ENCODE measurements around the gene MS4A6E. TPM values are rescaled to one million over a fixed set of nuclear protein-coding genes. Genes with fewer than 3 reads are reported as not detected.

Gene MS4A6E
- total and polyA plus RNA-seq, 2 experiments from 2014 or later, result not detected

GRCh38 chr11:60371386-60371785 lies 44.3 kb downstream of the MS4A6E start (continued):
- TF ChIP-seq JUNB (IDR thresholded peaks at IDR 0.05; ENCODE audit: unreplicated experiment) (no peak), ZNF331 (CRISPR knock-in tag; IDR thresholded peaks at IDR 0.05; ENCODE audit: low read depth) (no peak), CREB1 (CRISPR knock-in tag; IDR thresholded peaks at IDR 0.05; ENCODE audit: low read depth) (no peak), ZNF114 (CRISPR knock-in tag; IDR thresholded peaks at IDR 0.05) (no peak), STAT1 (IDR thresholded peaks at IDR 0.05; ENCODE audit: unreplicated experiment) (no peak), EZH2phosphoT487 (IDR thresholded peaks at IDR 0.05; ENCODE audit: unreplicated experiment) (no peak), POLR2AphosphoS5 (IDR thresholded peaks at IDR 0.05; ENCODE audit: low read depth) (no peak), ETS1 (IDR thresholded peaks at IDR 0.05) (no peak)

GRCh38 chr11:60371854-60372253 lies 44.8 kb downstream of the MS4A6E start:
- TF ChIP-seq EZH2 (IDR thresholded peaks at IDR 0.05; ENCODE audit: low read depth, unreplicated experiment), result no peak
- TF ChIP-seq, protein P1, sequence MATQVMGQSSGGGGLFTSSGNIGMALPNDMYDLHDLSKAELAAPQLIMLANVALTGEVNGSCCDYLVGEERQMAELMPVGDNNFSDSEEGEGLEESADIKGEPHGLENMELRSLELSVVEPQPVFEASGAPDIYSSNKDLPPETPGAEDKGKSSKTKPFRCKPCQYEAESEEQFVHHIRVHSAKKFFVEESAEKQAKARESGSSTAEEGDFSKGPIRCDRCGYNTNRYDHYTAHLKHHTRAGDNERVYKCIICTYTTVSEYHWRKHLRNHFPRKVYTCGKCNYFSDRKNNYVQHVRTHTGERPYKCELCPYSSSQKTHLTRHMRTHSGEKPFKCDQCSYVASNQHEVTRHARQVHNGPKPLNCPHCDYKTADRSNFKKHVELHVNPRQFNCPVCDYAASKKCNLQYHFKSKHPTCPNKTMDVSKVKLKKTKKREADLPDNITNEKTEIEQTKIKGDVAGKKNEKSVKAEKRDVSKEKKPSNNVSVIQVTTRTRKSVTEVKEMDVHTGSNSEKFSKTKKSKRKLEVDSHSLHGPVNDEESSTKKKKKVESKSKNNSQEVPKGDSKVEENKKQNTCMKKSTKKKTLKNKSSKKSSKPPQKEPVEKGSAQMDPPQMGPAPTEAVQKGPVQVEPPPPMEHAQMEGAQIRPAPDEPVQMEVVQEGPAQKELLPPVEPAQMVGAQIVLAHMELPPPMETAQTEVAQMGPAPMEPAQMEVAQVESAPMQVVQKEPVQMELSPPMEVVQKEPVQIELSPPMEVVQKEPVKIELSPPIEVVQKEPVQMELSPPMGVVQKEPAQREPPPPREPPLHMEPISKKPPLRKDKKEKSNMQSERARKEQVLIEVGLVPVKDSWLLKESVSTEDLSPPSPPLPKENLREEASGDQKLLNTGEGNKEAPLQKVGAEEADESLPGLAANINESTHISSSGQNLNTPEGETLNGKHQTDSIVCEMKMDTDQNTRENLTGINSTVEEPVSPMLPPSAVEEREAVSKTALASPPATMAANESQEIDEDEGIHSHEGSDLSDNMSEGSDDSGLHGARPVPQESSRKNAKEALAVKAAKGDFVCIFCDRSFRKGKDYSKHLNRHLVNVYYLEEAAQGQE (IDR thresholded peaks at IDR 0.05; ENCODE audit: unreplicated experiment), result no peak
- TF ChIP-seq CREB1 (CRISPR knock-in tag; IDR thresholded peaks at IDR 0.05; ENCODE audit: low read depth), result no peak
- TF ChIP-seq, protein P2, sequence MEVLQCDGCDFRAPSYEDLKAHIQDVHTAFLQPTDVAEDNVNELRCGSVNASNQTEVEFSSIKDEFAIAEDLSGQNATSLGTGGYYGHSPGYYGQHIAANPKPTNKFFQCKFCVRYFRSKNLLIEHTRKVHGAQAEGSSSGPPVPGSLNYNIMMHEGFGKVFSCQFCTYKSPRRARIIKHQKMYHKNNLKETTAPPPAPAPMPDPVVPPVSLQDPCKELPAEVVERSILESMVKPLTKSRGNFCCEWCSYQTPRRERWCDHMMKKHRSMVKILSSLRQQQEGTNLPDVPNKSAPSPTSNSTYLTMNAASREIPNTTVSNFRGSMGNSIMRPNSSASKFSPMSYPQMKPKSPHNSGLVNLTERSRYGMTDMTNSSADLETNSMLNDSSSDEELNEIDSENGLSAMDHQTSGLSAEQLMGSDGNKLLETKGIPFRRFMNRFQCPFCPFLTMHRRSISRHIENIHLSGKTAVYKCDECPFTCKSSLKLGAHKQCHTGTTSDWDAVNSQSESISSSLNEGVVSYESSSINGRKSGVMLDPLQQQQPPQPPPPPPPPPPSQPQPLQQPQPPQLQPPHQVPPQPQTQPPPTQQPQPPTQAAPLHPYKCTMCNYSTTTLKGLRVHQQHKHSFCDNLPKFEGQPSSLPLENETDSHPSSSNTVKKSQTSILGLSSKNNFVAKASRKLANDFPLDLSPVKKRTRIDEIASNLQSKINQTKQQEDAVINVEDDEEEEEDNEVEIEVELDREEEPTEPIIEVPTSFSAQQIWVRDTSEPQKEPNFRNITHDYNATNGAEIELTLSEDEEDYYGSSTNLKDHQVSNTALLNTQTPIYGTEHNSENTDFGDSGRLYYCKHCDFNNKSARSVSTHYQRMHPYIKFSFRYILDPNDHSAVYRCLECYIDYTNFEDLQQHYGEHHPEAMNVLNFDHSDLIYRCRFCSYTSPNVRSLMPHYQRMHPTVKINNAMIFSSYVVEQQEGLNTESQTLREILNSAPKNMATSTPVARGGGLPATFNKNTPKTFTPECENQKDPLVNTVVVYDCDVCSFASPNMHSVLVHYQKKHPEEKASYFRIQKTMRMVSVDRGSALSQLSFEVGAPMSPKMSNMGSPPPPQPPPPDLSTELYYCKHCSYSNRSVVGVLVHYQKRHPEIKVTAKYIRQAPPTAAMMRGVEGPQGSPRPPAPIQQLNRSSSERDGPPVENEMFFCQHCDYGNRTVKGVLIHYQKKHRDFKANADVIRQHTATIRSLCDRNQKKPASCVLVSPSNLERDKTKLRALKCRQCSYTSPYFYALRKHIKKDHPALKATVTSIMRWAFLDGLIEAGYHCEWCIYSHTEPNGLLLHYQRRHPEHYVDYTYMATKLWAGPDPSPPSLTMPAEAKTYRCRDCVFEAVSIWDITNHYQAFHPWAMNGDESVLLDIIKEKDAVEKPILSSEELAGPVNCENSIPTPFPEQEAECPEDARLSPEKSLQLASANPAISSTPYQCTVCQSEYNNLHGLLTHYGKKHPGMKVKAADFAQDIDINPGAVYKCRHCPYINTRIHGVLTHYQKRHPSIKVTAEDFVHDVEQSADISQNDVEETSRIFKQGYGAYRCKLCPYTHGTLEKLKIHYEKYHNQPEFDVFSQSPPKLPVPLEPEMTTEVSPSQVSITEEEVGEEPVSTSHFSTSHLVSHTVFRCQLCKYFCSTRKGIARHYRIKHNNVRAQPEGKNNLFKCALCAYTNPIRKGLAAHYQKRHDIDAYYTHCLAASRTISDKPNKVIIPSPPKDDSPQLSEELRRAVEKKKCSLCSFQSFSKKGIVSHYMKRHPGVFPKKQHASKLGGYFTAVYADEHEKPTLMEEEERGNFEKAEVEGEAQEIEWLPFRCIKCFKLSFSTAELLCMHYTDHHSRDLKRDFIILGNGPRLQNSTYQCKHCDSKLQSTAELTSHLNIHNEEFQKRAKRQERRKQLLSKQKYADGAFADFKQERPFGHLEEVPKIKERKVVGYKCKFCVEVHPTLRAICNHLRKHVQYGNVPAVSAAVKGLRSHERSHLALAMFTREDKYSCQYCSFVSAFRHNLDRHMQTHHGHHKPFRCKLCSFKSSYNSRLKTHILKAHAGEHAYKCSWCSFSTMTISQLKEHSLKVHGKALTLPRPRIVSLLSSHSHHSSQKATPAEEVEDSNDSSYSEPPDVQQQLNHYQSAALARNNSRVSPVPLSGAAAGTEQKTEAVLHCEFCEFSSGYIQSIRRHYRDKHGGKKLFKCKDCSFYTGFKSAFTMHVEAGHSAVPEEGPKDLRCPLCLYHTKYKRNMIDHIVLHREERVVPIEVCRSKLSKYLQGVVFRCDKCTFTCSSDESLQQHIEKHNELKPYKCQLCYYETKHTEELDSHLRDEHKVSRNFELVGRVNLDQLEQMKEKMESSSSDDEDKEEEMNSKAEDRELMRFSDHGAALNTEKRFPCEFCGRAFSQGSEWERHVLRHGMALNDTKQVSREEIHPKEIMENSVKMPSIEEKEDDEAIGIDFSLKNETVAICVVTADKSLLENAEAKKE (CRISPR knock-in tag; IDR thresholded peaks at IDR 0.05), result no peak
- TF ChIP-seq ZNF114 (CRISPR knock-in tag; IDR thresholded peaks at IDR 0.05), result no peak
- no peak for TF ChIP-seq ETS1 (IDR thresholded peaks at IDR 0.05)
- no peak for TF ChIP-seq POLR2AphosphoS5 (IDR thresholded peaks at IDR 0.05; ENCODE audit: low read depth)
- TF ChIP-seq ZNF331 (CRISPR knock-in tag; IDR thresholded peaks at IDR 0.05; ENCODE audit: low read depth), result no peak
- Histone ChIP-seq H3F3A (replicated peaks; ENCODE audit: low read depth) (no peaks in the 10 kb centered on the region), H3K79me2 (replicated peaks; ENCODE audit: insufficient read depth) (no peaks in the 10 kb centered on the region), H3K4me3 (no peak overlapping the region), H4K20me1 (replicated peaks; ENCODE audit: insufficient read depth) (no peaks in the 10 kb centered on the region), H3K4me1 (ENCODE audit: insufficient read depth) (peaks cover 5% of the 10 kb centered on the region), H3K4me2 (no peak overlapping the region), H3K27me3 (ENCODE audit: insufficient read depth) (no peaks in the 10 kb centered on the region), H3K9me2 (ENCODE audit: insufficient read depth) (peaks cover 14% of the 10 kb centered on the region), H2AFZ (no peak overlapping the region), H3K27ac (ENCODE audit: low read depth) (no peak overlapping the region), H3K36me3 (ENCODE audit: insufficient read depth) (no peaks in the 10 kb centered on the region)
- H3K4me1 Mint-ChIP-seq, result peaks cover 6% of the 10 kb centered on the region; the same call in 1 of the 3 replicates
- H3K27me3 Mint-ChIP-seq (ENCODE audit: insufficient read depth, low read depth, poor library complexity), result peaks cover 3% of the 10 kb centered on the region
- no peak for ATAC-seq
- H3K4me3 Mint-ChIP-seq, result no peak overlapping the region
- H3K36me3 Mint-ChIP-seq (ENCODE audit: low read depth), result peaks cover 11% of the 10 kb centered on the region
- H3K9me3 Mint-ChIP-seq, result peaks cover 16% of the 10 kb centered on the region
- no peak for DNase-seq (ENCODE audit: low spot score)
- no peak overlapping the region for H3K27ac Mint-ChIP-seq

All from GM23338 (cell line).